GM18508 (cell line): Measurements from ENCODE around the gene RNPS1.

Source experiments
- ATAC-seq: cut with Tn5 transposase; IDR thresholded peaks from one replicate; pipeline ENCODE4 v1.9.1; 2021; ENCODE audit warnings: moderate number of reproducible peaks; ENCODE audit not compliant: insufficient read depth, unreplicated experiment

Gene RNPS1

GRCh38 chr16:2236337-2237101 is 31.4 kb downstream of the RNPS1 start, which contains the start of gene DNASE1L2:
Gene DNASE1L2 (plus strand): TSS chr16:2236444. CDS start chr16:2236817, 373 bp downstream.
- no peak for ATAC-seq

- no peak for ATAC-seq
These were observed 32.1 kb downstream of the RNPS1 start for GRCh38 chr16:2235695-2236336.

- no peak for ATAC-seq
These were observed 32.7 kb downstream of the RNPS1 start for GRCh38 chr16:2235234-2235651.

GRCh38 chr16:2234813-2235170 is 33.1 kb downstream of the RNPS1 start:
- no peak for ATAC-seq

DNA sequence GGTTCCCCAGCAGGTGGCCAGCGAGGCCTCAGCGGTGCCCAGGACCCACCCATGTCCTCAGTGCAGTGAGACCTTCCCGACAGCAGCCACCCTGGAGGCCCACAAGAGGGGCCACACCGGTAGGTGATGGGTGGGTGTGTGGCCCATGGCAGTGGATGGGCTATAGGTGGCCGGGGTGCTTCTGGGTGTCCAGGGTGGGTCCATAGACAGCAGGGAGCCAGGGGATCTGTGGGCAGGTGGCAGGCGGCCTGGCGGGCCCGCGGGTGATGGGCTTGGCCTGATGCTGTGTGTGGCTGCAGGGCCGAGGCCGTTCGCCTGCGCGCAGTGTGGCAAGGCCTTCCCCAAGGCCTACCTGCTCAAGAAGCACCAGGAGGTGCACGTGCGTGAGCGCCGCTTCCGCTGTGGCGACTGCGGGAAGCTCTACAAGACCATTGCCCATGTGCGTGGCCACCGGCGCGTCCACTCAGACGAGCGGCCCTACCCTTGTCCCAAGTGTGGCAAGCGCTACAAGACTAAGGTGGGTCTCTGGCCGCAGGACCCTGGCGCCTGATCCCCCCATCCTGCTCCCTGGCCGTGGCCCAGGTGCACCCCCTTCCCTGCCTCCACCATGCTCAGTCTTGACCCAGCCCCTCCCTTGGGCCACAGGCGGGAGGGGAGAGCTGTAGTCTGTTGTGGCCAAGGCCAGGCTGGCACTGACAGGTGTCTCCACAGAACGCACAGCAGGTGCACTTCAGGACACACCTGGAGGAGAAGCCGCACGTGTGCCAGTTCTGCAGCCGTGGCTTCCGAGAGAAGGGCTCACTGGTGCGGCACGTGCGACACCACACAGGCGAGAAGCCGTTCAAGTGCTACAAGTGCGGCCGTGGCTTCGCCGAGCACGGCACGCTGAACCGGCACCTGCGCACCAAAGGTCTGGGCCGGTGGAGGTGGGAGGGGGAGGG is 33.8 kb downstream of the RNPS1 start:
- no peak for ATAC-seq

DNA sequence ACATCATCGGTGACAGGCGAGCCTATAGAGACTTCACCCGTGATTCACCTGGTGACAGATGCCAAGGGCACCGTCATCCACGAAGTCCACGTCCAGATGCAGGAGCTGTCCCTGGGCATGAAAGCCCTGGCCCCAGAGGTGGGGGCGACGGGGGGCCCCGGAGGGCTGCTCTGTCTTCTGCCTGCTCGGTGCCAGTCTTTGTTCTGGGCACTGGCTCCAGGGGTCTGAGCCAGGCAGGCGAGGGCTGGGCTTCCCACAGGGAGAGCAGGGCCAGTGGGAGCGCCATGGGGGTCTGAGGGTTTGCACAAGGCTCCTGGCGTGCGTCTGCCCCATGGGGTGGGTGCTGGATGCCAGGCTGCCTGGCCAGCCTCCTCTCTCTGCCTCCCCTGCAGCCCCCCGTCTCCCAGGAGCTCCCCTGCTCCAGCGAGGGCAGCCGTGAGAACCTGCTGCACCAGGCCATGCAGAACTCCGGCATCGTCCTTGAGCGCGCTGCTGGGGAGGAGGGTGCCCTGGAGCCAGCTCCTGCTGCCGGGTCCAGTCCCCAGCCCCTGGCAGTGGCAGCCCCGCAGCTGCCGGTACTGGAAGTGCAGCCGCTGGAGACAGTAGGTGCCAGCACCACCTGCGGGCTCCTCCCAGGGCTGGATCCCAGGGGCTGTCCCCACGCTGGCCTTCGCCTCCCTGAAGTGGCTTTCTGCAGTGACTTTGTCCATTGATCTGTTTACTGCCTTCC is 34.7 kb downstream of the RNPS1 start:
- ATAC-seq = no peak

DNA sequence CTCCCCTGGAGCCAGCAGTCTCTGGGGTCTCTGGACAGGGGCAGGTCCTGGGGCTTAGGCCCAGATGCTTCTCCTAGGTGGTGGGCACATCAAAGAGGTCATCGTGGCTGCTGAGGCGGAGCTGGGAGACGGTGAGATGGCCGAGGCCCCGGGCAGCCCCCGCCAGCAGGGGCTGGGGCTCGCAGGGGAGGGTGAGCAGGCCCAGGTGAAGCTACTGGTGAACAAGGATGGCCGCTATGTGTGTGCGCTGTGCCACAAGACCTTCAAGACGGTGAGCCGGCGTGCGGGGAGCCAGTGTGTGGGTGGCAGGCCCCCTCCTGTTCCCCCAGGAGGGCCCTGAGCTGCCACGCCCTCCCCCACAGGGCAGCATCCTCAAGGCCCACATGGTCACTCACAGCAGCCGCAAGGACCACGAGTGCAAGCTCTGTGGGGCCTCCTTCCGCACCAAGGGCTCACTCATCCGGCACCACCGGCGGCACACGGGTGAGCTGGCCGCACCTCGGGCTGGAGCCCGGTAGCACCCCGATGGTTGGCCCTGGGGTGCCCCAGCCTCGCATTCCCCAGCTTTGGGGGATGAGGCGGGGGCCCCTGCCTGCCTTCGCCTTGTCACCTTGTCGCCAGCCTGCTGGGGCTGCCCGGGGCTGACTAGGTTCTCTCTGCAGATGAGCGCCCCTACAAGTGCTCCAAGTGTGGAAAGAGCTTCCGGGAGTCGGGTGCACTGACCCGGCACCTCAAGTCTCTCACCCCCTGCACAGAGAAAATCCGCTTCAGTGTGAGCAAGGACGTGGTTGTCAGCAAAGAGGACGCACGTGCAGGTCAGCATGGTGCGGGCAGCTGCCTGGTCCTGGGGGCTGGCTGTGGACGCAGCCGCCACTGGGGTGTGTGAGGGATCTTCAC is 35.6 kb downstream of the RNPS1 start:
- no peak for ATAC-seq

DNA sequence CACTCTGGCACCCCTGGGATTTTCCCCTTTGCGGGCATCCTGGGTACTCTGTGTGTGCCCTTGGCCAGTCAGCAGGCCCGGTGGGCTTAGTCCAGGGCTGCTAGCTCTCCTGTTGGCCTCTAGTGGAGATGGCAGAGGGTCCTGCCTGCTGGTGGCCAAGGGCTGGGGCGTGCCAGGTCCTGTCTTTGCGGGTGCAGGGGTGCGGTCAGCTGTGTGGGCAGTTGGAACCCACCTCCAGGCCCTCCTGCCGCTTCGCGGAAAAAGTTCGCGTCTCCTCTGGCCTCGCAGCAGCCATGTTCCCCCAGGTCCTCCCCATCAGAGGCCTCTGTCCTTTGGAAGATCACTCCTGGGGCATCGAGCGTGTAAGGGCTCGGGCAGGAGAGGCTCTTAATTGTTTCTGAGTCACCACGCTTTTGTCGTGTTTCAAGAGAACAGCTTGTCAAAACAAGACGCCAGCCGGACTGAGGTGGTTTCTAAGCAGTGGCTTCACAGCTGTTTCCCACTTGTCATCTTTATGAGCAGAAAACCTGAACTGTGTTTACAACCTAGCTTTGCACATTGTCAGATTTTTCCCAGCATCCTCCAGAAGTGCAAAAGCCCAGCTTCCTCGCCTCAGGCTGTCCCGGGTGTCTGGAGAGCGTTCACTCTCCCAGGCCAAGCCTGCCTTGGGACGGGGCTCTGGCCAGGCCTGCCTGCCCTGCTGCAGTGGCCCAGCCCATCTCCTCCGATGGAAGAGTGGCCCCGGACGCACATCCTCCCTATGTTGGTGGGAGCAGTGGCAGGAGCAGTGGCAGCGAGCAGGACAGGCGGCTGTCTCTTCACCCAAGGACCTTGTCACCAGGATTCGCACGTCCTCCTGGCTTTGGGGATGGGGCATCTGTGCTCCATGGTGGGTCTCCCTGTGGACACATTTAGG is 36.7 kb downstream of the RNPS1 start:
- ATAC-seq = no peak

DNA sequence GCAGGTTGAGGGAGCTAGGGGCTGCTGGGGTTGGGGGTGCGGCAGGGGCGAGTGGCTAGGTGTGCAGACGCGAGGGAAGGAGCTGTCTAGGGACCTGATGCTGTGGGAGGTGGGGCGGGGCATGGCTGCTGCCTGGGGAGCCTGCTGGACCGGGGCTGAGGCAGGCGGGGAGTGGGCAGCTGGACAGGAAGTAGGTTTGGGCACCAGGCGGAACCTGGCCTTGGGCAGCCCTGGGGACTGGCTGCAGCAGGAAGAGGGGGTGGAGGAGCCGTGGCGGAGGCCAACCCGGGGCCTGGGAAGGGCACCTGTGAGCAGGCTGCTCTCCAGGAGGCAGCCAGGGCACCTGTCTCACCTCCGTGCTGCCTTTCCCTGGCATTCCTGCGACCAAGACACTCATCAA is 37.5 kb downstream of the RNPS1 start:
- no peak for ATAC-seq

- ATAC-seq = no peak
These were observed 38.2 kb downstream of the RNPS1 start for GRCh38 chr16:2229632-2230250.

- no peak for ATAC-seq
These were observed 38.8 kb downstream of the RNPS1 start for GRCh38 chr16:2229091-2229490.

GRCh38 chr16:2228161-2228824 is 39.6 kb downstream of the RNPS1 start:
- ATAC-seq = no peak

DNA sequence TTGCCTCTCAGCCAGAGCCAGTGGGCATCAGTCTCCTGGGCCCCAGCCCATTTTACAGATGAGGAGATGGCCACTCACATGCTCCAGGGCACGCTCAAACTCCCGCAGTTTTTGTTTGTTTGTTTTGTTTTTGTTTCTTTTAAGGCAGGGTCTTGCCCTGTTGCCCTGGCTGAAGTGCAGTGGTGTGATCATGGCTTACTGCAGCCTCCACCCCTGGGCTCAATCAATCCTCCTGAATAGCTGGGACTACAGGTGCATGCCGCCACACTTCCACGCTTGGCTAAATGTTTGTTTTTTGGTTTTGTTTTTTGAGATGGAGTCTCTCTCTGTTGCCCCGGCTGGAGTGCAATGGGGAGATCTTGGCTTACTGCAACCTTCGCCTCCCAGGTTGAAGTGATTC is 41.0 kb downstream of the RNPS1 start:
- no peak for ATAC-seq

GRCh38 chr16:2226245-2226793 is 41.6 kb downstream of the RNPS1 start:
- no peak for ATAC-seq

GRCh38 chr16:2223942-2224486 is 43.9 kb downstream of the RNPS1 start:
- no peak for ATAC-seq

DNA sequence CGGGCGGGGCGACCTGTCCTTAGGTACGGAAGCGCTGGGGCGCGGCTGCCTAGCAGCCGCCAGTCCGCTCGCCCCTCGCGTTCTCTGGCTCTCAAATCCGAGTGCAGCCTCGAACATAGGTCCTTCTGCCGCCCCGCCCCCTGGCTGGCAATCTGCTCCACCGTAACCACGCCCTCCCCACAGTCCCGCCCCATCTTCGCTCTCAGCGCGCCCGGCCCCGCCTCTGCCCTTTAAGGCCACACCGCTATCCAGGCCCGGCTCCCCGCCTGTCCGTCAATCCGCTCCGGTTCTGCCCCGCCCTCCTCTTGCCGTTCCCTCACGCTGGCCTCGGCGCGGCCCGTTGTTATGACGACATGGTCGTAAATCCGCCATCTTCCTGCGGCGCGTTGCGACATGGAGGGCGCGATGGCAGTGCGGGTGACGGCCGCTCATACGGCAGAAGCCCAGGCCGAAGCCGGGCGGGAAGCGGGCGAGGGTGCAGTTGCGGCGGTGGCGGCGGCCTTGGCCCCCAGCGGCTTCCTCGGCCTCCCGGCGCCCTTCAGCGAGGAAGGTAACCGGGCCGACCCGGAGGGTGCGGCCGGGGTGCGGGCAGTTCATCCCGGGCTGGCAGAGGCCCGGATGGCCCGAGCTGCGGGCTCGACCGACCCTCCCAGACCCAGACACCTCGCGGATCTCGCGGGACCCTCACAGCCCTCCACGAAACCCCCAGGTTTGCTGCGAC is 44.5 kb downstream of the RNPS1 start, which contains the start of gene E4F1:
TSS of gene E4F1 (plus strand) at position 371 of the 721 bp plus-strand sequence. CDS start at position 394, 23 bp downstream.
- peak; percentile 65 for ATAC-seq
